H9 (cell line): ENCODE measurements around the gene UTP18. TPM values are rescaled to one million over a fixed set of nuclear protein-coding genes. Genes with fewer than 3 reads are reported as not detected.

Experiments used
- DNase-seq: peaks from one replicate; pipeline ENCODE4 v3.0.0-alpha.2; 2017
- H2AFZ ChIP-seq: one replicate; pipeline ENCODE4 v1.6.1; 2013; ENCODE audit warnings: mild to moderate bottlenecking, low read length, control low read depth, moderate library complexity
- H2AK5ac ChIP-seq: 2 replicates; pipeline ENCODE4 v1.6.1; 2013; ENCODE audit warnings: low read length, control low read depth, mixed read lengths; ENCODE audit not compliant: insufficient read length
- H2BK120ac ChIP-seq: one replicate; pipeline ENCODE4 v1.6.1; 2013; ENCODE audit warnings: low read depth, mild to moderate bottlenecking, low read length, control low read depth, inconsistent platforms; ENCODE audit not compliant: poor library complexity, severe bottlenecking
- H2BK12ac ChIP-seq: 2 replicates; pipeline ENCODE4 v1.6.1; 2013; ENCODE audit warnings: low read length, control low read depth, mixed read lengths, low read depth; ENCODE audit not compliant: insufficient read length
- H2BK15ac ChIP-seq: 2 replicates; pipeline ENCODE4 v1.6.1; 2013; ENCODE audit warnings: low read depth, low read length, control low read depth
- H2BK20ac ChIP-seq: one replicate; pipeline ENCODE4 v1.6.1; 2013; ENCODE audit warnings: low read depth, mild to moderate bottlenecking, low read length, control low read depth, inconsistent platforms; ENCODE audit not compliant: poor library complexity, severe bottlenecking
- H2BK5ac ChIP-seq: 2 replicates; pipeline ENCODE4 v1.6.1; 2013; ENCODE audit warnings: low read length, control low read depth, mixed read lengths; ENCODE audit not compliant: insufficient read length
- H3K14ac ChIP-seq: 2 replicates; pipeline ENCODE4 v1.6.1; 2013; ENCODE audit warnings: low read length, control low read depth; ENCODE audit not compliant: insufficient read depth
- H3K18ac ChIP-seq: 2 replicates; pipeline ENCODE4 v1.6.1; 2013; ENCODE audit warnings: low read depth, mild to moderate bottlenecking, mixed read lengths, low read length, control low read depth; ENCODE audit not compliant: insufficient read length
- H3K23ac ChIP-seq: 2 replicates; pipeline ENCODE4 v1.6.1; 2013; ENCODE audit warnings: low read length, control low read depth, mixed read lengths, low read depth; ENCODE audit not compliant: insufficient read length
- H3K23me2 ChIP-seq: 2 replicates; pipeline ENCODE4 v1.6.1; 2013; ENCODE audit warnings: low read depth, mild to moderate bottlenecking, mixed read lengths, low read length, control low read depth; ENCODE audit not compliant: insufficient read length, poor library complexity, severe bottlenecking
- H3K27ac ChIP-seq: 2 replicates; pipeline ENCODE4 v1.5.1; 2013; ENCODE audit warnings: low read length, control low read depth, mixed read lengths, low read depth; ENCODE audit not compliant: insufficient read length
- H3K27me3 ChIP-seq: 2 replicates; pipeline ENCODE4 v1.6.1; 2013; ENCODE audit warnings: low read length, control low read depth, inconsistent platforms; ENCODE audit not compliant: insufficient read depth
- H3K4ac ChIP-seq: 2 replicates; pipeline ENCODE4 v1.6.1; 2013; ENCODE audit warnings: low read depth, mild to moderate bottlenecking, control low read depth, inconsistent platforms, low read length, moderate library complexity
- H3K4me1 ChIP-seq: 2 replicates; pipeline ENCODE4 v1.6.1; 2013; ENCODE audit warnings: low read length, control low read depth, inconsistent platforms; ENCODE audit not compliant: insufficient read depth
- H3K4me2 ChIP-seq: 2 replicates; pipeline ENCODE4 v1.6.1; 2013; ENCODE audit warnings: low read length, control low read depth, mixed read lengths; ENCODE audit not compliant: insufficient read length, insufficient read depth
- H3K56ac ChIP-seq: 2 replicates; pipeline ENCODE4 v1.6.1; 2013; ENCODE audit warnings: low read depth, mild to moderate bottlenecking, mixed read lengths, low read length, control low read depth; ENCODE audit not compliant: insufficient read length
- H3K79me1 ChIP-seq: 2 replicates; pipeline ENCODE4 v1.6.1; 2013; ENCODE audit warnings: low read depth, mild to moderate bottlenecking, moderate library complexity, low read length, control low read depth, inconsistent platforms; ENCODE audit not compliant: insufficient read depth, poor library complexity, severe bottlenecking
- H3K79me2 ChIP-seq: 2 replicates; pipeline ENCODE4 v1.6.1; 2013; ENCODE audit warnings: low read length, control low read depth, inconsistent platforms; ENCODE audit not compliant: insufficient read depth
- H3K9ac ChIP-seq: 2 replicates; pipeline ENCODE4 v1.6.1; 2013; ENCODE audit warnings: low read length, control low read depth, mixed read lengths; ENCODE audit not compliant: insufficient read length; ENCODE audit errors: extremely low read depth
- H3K9me3 ChIP-seq: one replicate; pipeline ENCODE4 v1.6.1; 2013; ENCODE audit warnings: low read depth, low read length, inconsistent platforms; ENCODE audit not compliant: control insufficient read depth
- H3T11ph ChIP-seq: one replicate; pipeline ENCODE4 v1.6.1; 2013; ENCODE audit warnings: mild to moderate bottlenecking, low read length, control low read depth, inconsistent platforms
- H4K20me1 ChIP-seq: one replicate; pipeline ENCODE4 v1.6.1; 2013; ENCODE audit not compliant: control insufficient read depth, insufficient read length, insufficient read depth
- H4K5ac ChIP-seq: 2 replicates; pipeline ENCODE4 v1.6.1; 2013; ENCODE audit warnings: low read depth, mild to moderate bottlenecking, mixed read lengths, low read length, control low read depth; ENCODE audit not compliant: insufficient read length
- H4K8ac ChIP-seq: replicated peaks from 2 replicates; pipeline ENCODE4 v1.6.1; 2013; ENCODE audit warnings: low read length, control low read depth, mixed read lengths, low read depth; ENCODE audit not compliant: insufficient read length
- H4K91ac ChIP-seq: 2 replicates; pipeline ENCODE4 v1.6.1; 2013; ENCODE audit warnings: low read depth, mild to moderate bottlenecking, moderate library complexity, mixed read lengths, low read length, control low read depth; ENCODE audit not compliant: insufficient read length
- H3K27ac Mint-ChIP-seq, 3 experiments: 2 replicates in 2 of 3; 3 replicates in 1 of 3; pipeline ENCODE4 v1.8.0; 2020 to 2021; ENCODE audit warnings: mixed read lengths in 3 of 3, mild to moderate bottlenecking in 1 of 3, moderate library complexity in 1 of 3
- H3K27me3 Mint-ChIP-seq: 2 replicates; pipeline ENCODE4 v1.8.0; 2021; ENCODE audit warnings: low read depth, mild to moderate bottlenecking, moderate library complexity, mixed read lengths
- H3K36me3 Mint-ChIP-seq, 3 experiments: 2 replicates in 2 of 3; 3 replicates in 1 of 3; pipeline ENCODE4 v1.8.0; 2020 to 2021; ENCODE audit warnings: low read depth in 3 of 3, mixed read lengths in 3 of 3; ENCODE audit not compliant: insufficient read depth in 1 of 3
- H3K4me1 Mint-ChIP-seq, 2 experiments: 2 replicates each; pipeline ENCODE4 v1.8.0; 2020; ENCODE audit warnings: mixed read lengths in 2 of 2
- H3K4me3 Mint-ChIP-seq, 2 experiments: 2 replicates in 1 of 2; 3 replicates in 1 of 2; pipeline ENCODE4 v1.8.0; 2020 to 2021; ENCODE audit warnings: mild to moderate bottlenecking in 2 of 2, mixed read lengths in 2 of 2, moderate library complexity in 1 of 2
- H3K9me3 Mint-ChIP-seq, 2 experiments: 2 replicates in 1 of 2; 3 replicates in 1 of 2; pipeline ENCODE4 v1.8.0; 2020; ENCODE audit warnings: mild to moderate bottlenecking in 2 of 2, mixed read lengths in 2 of 2, moderate library complexity in 1 of 2
- WGBS: extraction: QIAGEN DNeasy Blood & Tissue Kit; methylation state at CpG from one replicate; pipeline ENCODE4 v1.1.7; 2013; ENCODE audit warnings: missing lambda C conversion rate, low lambda C conversion rate, mixed read lengths; ENCODE audit not compliant: insufficient read length; ENCODE audit errors: extremely low coverage; 5-methylcytosine and 5-hydroxymethylcytosine counted together
- total RNA-seq: library from RNA; stranded (reverse); gene quantifications from 2 replicates; pipeline ENCODE4 v1.2.1, GENCODE V29; 2021
- TF ChIP-seq, protein P1 (sequence below): fragments of 200-600 bp; sonication (generic); conservative IDR thresholded peaks from 3 replicates; pipeline ENCODE4 v1.8.0; 2021; ENCODE audit warnings: antibody characterized with exemption, mild to moderate bottlenecking

Gene UTP18
- total RNA-seq, 1 experiment from 2014 or later = 79.5 TPM

DNA sequence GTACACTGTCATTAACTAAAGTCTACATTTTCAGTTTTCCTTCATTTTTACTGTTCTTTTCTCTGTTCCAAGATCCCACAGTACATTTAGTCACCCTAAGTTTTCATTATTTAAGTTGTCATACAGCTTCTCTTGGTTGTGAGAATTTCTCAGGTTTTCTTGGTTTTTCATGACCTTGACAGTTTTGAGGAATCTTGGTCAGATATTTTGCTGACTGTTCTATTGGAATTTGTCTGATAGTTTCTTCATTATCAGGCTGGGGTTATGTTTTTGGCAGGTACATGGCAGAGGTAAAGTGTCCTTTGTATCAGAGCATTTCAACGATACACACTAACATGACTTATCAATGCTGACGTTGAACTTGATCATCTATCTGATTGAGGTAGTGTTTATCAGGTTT lies 20.1 kb upstream of the UTP18 start:
- Histone ChIP-seq H4K20me1 (no peaks in the 10 kb centered on the region), H3K9ac (no peak overlapping the region), H3K79me2 (peaks cover 5% of the 10 kb centered on the region; the same call in 1 of the 2 replicates), H3K18ac (no peak overlapping the region), H4K5ac (no peak overlapping the region), H3K23me2 (no peaks in the 10 kb centered on the region), H3K4me1 (no peaks in the 10 kb centered on the region), H2BK15ac (no peak overlapping the region), H3K27me3 (no peaks in the 10 kb centered on the region), H2BK120ac (no peak overlapping the region), H2BK12ac (no peak overlapping the region), H2AFZ (no peak overlapping the region), H3T11ph (no peak overlapping the region), H3K27ac (no peak overlapping the region), H3K9me3 (no peaks in the 10 kb centered on the region), H3K79me1 (no peaks in the 10 kb centered on the region), H3K56ac (no peak overlapping the region), H3K4me2 (no peak overlapping the region), H3K14ac (no peak overlapping the region), H3K4ac (no peak overlapping the region), H3K23ac (no peak overlapping the region), H4K91ac (no peak overlapping the region), H4K8ac (no peak overlapping the region), H2BK5ac (no peak overlapping the region), H2BK20ac (no peak overlapping the region), H2AK5ac (no peak overlapping the region)
- TF ChIP-seq, protein P1, sequence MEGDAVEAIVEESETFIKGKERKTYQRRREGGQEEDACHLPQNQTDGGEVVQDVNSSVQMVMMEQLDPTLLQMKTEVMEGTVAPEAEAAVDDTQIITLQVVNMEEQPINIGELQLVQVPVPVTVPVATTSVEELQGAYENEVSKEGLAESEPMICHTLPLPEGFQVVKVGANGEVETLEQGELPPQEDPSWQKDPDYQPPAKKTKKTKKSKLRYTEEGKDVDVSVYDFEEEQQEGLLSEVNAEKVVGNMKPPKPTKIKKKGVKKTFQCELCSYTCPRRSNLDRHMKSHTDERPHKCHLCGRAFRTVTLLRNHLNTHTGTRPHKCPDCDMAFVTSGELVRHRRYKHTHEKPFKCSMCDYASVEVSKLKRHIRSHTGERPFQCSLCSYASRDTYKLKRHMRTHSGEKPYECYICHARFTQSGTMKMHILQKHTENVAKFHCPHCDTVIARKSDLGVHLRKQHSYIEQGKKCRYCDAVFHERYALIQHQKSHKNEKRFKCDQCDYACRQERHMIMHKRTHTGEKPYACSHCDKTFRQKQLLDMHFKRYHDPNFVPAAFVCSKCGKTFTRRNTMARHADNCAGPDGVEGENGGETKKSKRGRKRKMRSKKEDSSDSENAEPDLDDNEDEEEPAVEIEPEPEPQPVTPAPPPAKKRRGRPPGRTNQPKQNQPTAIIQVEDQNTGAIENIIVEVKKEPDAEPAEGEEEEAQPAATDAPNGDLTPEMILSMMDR = no peak
- Mint-ChIP-seq H3K27me3 (no peaks in the 10 kb centered on the region), H3K4me1 (no peaks in the 10 kb centered on the region), H3K36me3 (peaks cover 0 to 9% (median 4%) of the 10 kb centered on the region in 3 experiments; a peak in 3 of 7 replicates), H3K9me3 (no peaks in the 10 kb centered on the region), H3K4me3 (no peak overlapping the region), H3K27ac (no peak overlapping the region; a peak in 1 of 7 replicates)
- DNase-seq = no peak
- WGBS = no CpG with 5 or more reads among the region's 2 CpGs
